GM23338 (cell line): Measurements from ENCODE around the gene AXIN2. TPM values are rescaled to one million over a fixed set of nuclear protein-coding genes. Genes with fewer than 3 reads are reported as not detected.

Experiments
- ATAC-seq: fragments of 200-7000 bp; cut with Tn5 transposase; 3 replicates; pipeline ENCODE4 v1.9.1; 2020
- DNase-seq: peaks from one replicate; pipeline ENCODE4 v3.0.0-alpha.2; 2015; ENCODE audit warnings: low spot score
- H2AFZ ChIP-seq: fragments of 200-600 bp; sonication (generic); 2 replicates; pipeline ENCODE4 v1.8.0; 2016; ENCODE audit warnings: antibody characterized with exemption, mild to moderate bottlenecking, moderate library complexity
- H3F3A ChIP-seq: fragments of 200-600 bp; sonication (generic); replicated peaks from 2 replicates; pipeline ENCODE4 v1.8.0; 2017; ENCODE audit warnings: antibody characterized with exemption, mixed run types, low read depth
- H3K27ac ChIP-seq: fragments of 200-600 bp; sonication (generic); 2 replicates; pipeline ENCODE4 v1.6.1; 2016; ENCODE audit warnings: low read depth
- H3K27me3 ChIP-seq: fragments of 200-600 bp; sonication (generic); 2 replicates; pipeline ENCODE4 v1.8.0; 2016; ENCODE audit warnings: mild to moderate bottlenecking, mixed run types, moderate library complexity; ENCODE audit not compliant: insufficient read depth
- H3K36me3 ChIP-seq: fragments of 200-600 bp; sonication (generic); 2 replicates; pipeline ENCODE4 v1.8.0; 2016; ENCODE audit warnings: mild to moderate bottlenecking; ENCODE audit not compliant: insufficient read depth
- H3K4me1 ChIP-seq: fragments of 200-600 bp; sonication (generic); 2 replicates; pipeline ENCODE4 v1.8.0; 2016; ENCODE audit warnings: mild to moderate bottlenecking, moderate library complexity; ENCODE audit not compliant: insufficient read depth
- H3K4me2 ChIP-seq: fragments of 200-600 bp; sonication (generic); 2 replicates; pipeline ENCODE4 v1.7.1; 2017; ENCODE audit warnings: mixed run types
- H3K4me3 ChIP-seq: fragments of 200-600 bp; sonication (generic); 2 replicates; pipeline ENCODE4 v1.6.1; 2016; ENCODE audit warnings: mixed run types
- H3K79me2 ChIP-seq: fragments of 200-600 bp; sonication (generic); replicated peaks from 2 replicates; pipeline ENCODE4 v1.8.0; 2017; ENCODE audit warnings: mild to moderate bottlenecking; ENCODE audit not compliant: insufficient read depth
- H3K9me2 ChIP-seq: fragments of 200-600 bp; sonication (generic); 2 replicates; pipeline ENCODE4 v1.8.0; 2017; ENCODE audit not compliant: insufficient read depth
- H4K20me1 ChIP-seq: fragments of 200-600 bp; sonication (generic); replicated peaks from 2 replicates; pipeline ENCODE4 v1.8.0; 2017; ENCODE audit warnings: mild to moderate bottlenecking; ENCODE audit not compliant: insufficient read depth
- H3K27ac Mint-ChIP-seq: 2 replicates; pipeline ENCODE4 v1.8.0; 2020; ENCODE audit warnings: inconsistent platforms, mild to moderate bottlenecking, moderate library complexity, mixed read lengths
- H3K27me3 Mint-ChIP-seq: 3 replicates; pipeline ENCODE4 v1.8.0; 2022; ENCODE audit warnings: low read depth, mild to moderate bottlenecking, moderate library complexity, mixed read lengths, inconsistent platforms; ENCODE audit not compliant: insufficient read depth, poor library complexity
- H3K36me3 Mint-ChIP-seq: 3 replicates; pipeline ENCODE4 v1.8.0; 2021; ENCODE audit warnings: low read depth, mild to moderate bottlenecking, inconsistent platforms, moderate library complexity, mixed read lengths
- H3K4me1 Mint-ChIP-seq: 3 replicates; pipeline ENCODE4 v1.8.0; 2020; ENCODE audit warnings: mild to moderate bottlenecking, inconsistent platforms, mixed read lengths
- H3K4me3 Mint-ChIP-seq: 3 replicates; pipeline ENCODE4 v1.8.0; 2021; ENCODE audit warnings: moderate library complexity, mild to moderate bottlenecking, inconsistent platforms, mixed read lengths
- H3K9me3 Mint-ChIP-seq: 3 replicates; pipeline ENCODE4 v1.8.0; 2020; ENCODE audit warnings: moderate library complexity, mild to moderate bottlenecking, inconsistent platforms, mixed read lengths
- CREB1 ChIP-seq: fragments of 250-450 bp; sonication (Bioruptor Pico); IDR thresholded peaks from 2 replicates; pipeline ENCODE4 v1.5.0; 2020; ENCODE audit warnings: low read depth, mild to moderate bottlenecking, moderate library complexity
- CTCF ChIP-seq, 2 experiments: fragments of 200-600 bp in 1 of 2; sonication (generic) in 1 of 2; conservative IDR thresholded peaks; 2 replicates each; pipeline versions ENCODE4 v1.5.1 to v1.6.1; 2016 to 2017; ENCODE audit warnings: antibody characterized with exemption in 2 of 2, low read depth in 2 of 2, mild to moderate bottlenecking in 2 of 2, moderate library complexity in 1 of 2
- EZH2phosphoT487 ChIP-seq: fragments of 200-600 bp; sonication (generic); IDR thresholded peaks from one replicate; pipeline ENCODE4 v1.8.1; 2018; ENCODE audit warnings: antibody characterized with exemption; ENCODE audit not compliant: unreplicated experiment
- JUNB ChIP-seq: IDR thresholded peaks from one replicate; pipeline ENCODE4 v1.6.1; 2016; ENCODE audit warnings: antibody characterized with exemption; ENCODE audit not compliant: unreplicated experiment
- POLR2AphosphoS5 ChIP-seq: IDR thresholded peaks from 2 replicates; pipeline ENCODE4 v1.6.1; 2016; ENCODE audit warnings: antibody characterized with exemption, low read depth
- STAT1 ChIP-seq: IDR thresholded peaks from one replicate; pipeline ENCODE4 v1.6.1; 2016; ENCODE audit warnings: antibody characterized with exemption; ENCODE audit not compliant: unreplicated experiment
- ZNF331 ChIP-seq: fragments of 250-450 bp; sonication (Bioruptor Pico); IDR thresholded peaks from 2 replicates; pipeline ENCODE4 v1.5.0; 2020; ENCODE audit warnings: low read depth, mild to moderate bottlenecking, moderate library complexity
- ZNF462 ChIP-seq: fragments of 250-450 bp; sonication (Bioruptor Pico); IDR thresholded peaks from 2 replicates; pipeline ENCODE4 v1.5.0; 2020; ENCODE audit warnings: mild to moderate bottlenecking, moderate library complexity
- polyA plus RNA-seq: library from polyadenylated mRNA; unstranded; fragments of >200 nt; fragmentation: Nextera tagmentation; extraction: Ambion mirVana; gene quantifications from 2 replicates; pipeline ENCODE4 v1.2.1, GENCODE V29; 2016
- total RNA-seq: library from RNA; depleted of rRNA; stranded (reverse); fragments of >200 nt; shearing (Covaris generic); gene quantifications from 2 replicates; pipeline ENCODE4 v1.2.3, GENCODE V29; 2014

AXIN2 gene
- total and polyA plus RNA-seq, 2 experiments from 2014 or later, result 8.0 to 32.7 TPM

DNA sequence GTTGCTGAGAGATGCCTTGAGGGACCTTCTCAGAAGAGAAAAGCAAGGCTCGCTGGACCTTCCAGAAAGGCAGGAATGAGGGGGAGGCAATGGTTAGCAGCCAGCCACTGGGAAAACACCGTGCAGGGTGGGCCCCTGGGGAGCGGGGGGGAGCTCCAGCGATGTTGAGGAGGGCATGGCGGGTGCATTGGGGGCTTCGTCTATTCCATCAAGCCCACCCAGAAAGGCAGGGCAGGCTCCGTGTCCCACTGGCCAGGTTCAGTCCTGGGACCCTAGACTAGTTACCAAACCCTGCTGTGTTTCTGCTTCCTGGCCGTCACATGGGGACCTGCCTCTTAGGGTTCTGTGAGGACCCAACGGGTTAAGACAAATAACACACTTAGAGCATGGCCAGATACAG is 64.6 kb downstream of the AXIN2 start:
- peaks cover 8% of the 10 kb centered on the region for H3K9me2 ChIP-seq
- ATAC-seq (no peak), DNase-seq (no peak)
- Mint-ChIP-seq H3K9me3 (no peaks in the 10 kb centered on the region; the same call in 2 of the 3 replicates), H3K4me1 (peaks cover 40% of the 10 kb centered on the region), H3K36me3 (peaks cover 3% of the 10 kb centered on the region; the same call in 1 of the 3 replicates), H3K27ac (no peak overlapping the region), H3K27me3 (peaks cover 15% of the 10 kb centered on the region), H3K4me3 (no peak overlapping the region)
- H3K79me2 ChIP-seq, result no peaks in the 10 kb centered on the region; the same call in 1 of the 2 replicates
- H3K36me3 ChIP-seq, result no peaks in the 10 kb centered on the region
- TF ChIP-seq JUNB (no peak), ZNF331 (CRISPR knock-in tag) (no peak), POLR2AphosphoS5 (no peak), STAT1 (no peak), EZH2phosphoT487 (no peak), CTCF (conservative IDR thresholded peaks at IDR 0.05; ENCODE audit: low read depth in 2 of 2) (no peak), CREB1 (CRISPR knock-in tag) (no peak), ZNF462 (CRISPR knock-in tag) (no peak)
- no peaks in the 10 kb centered on the region for H3F3A ChIP-seq
- H3K4me2 ChIP-seq, result no peak overlapping the region
- peaks cover 17% of the 10 kb centered on the region for H3K4me1 ChIP-seq
- H2AFZ ChIP-seq, result no peak overlapping the region
- no peak overlapping the region for H3K27ac ChIP-seq
- no peaks in the 10 kb centered on the region for H3K27me3 ChIP-seq
- no peaks in the 10 kb centered on the region for H4K20me1 ChIP-seq
- no peak overlapping the region for H3K4me3 ChIP-seq
